HEK293T (cell line): Measurements from ENCODE around the gene HSPB6.

Experiments used
- ARNT ChIP-seq: fragments of 450-650 bp; IDR thresholded peaks from 2 replicates; pipeline ENCODE4 v1.6.1; 2017; ENCODE audit warnings: mild to moderate bottlenecking
- BHLHE40 ChIP-seq: fragments of 450-650 bp; IDR thresholded peaks from 2 replicates; pipeline ENCODE4 v1.6.1; 2016; ENCODE audit warnings: mild to moderate bottlenecking, moderate library complexity, borderline replicate concordance
- CTBP1 ChIP-seq: fragments of 450-650 bp; IDR thresholded peaks from 2 replicates; pipeline ENCODE4 v1.6.1; 2016; ENCODE audit warnings: borderline replicate concordance
- FOXK2 ChIP-seq: fragments of 450-650 bp; IDR thresholded peaks from 2 replicates; pipeline ENCODE4 v1.6.1; 2016; ENCODE audit warnings: mild to moderate bottlenecking
- L3MBTL2 ChIP-seq: fragments of 450-650 bp; conservative IDR thresholded peaks from 2 replicates; pipeline ENCODE4 v1.6.1; 2016; ENCODE audit warnings: mild to moderate bottlenecking
- SP1 ChIP-seq: fragments of 450-650 bp; IDR thresholded peaks from 2 replicates; pipeline ENCODE4 v1.6.1; 2017

- no peak for TF ChIP-seq SP1
- no peak for TF ChIP-seq ARNT
- no peak for TF ChIP-seq BHLHE40
- no peak for TF ChIP-seq FOXK2
- no peak for TF ChIP-seq L3MBTL2
- TF ChIP-seq CTBP1 = no peak
These were observed 4.0 kb downstream of the HSPB6 start for GRCh38 chr19:35752746-35753350.
